Gastroesophageal sphincter (tissue), 4 donors: ENCODE measurements around the gene ROCK2. TPM values are rescaled to one million over a fixed set of nuclear protein-coding genes. Genes with fewer than 3 reads are reported as not detected.
"Not testable (repeated sequence)": the region's sequence is repeated elsewhere in the genome, so short reads cannot be mapped to it uniquely, and the experiment has no call there.

Experiments
- ATAC-seq: fragments of 150-250 bp; one replicate; pipeline ENCODE4 v1.9.1; 2016; ENCODE audit warnings: mild to moderate bottlenecking, moderate library complexity
- H3K27ac ChIP-seq, 4 donors: fragments of 200-600 bp; sonication (generic) in 3 of 4; 1 replicate in 3 of 4; 2 replicates in 1 of 4; pipeline ENCODE4 v1.5.1; 2016 to 2019
- H3K27me3 ChIP-seq: fragments of 200-600 bp; sonication (generic); one replicate; pipeline ENCODE4 v1.5.1; 2019
- H3K36me3 ChIP-seq, 2 donors: fragments of 200-600 bp; sonication (generic); one replicate each; pipeline ENCODE4 v1.5.1; 2019; ENCODE audit warnings: control low read depth in 1 of 2
- H3K4me1 ChIP-seq, 3 donors: fragments of 200-600 bp; sonication (generic); 1 replicate in 2 of 3; 2 replicates in 1 of 3; pipeline ENCODE4 v1.5.1; 2016 to 2019; ENCODE audit warnings: control low read depth in 2 of 3
- H3K4me3 ChIP-seq, 2 donors: fragments of 200-600 bp; sonication (generic); one replicate each; pipeline ENCODE4 v1.5.1; 2019; ENCODE audit warnings: mild to moderate bottlenecking in 1 of 2, moderate library complexity in 1 of 2
- H3K9me3 ChIP-seq, 3 donors: fragments of 200-600 bp; sonication (generic); one replicate each; pipeline ENCODE4 v1.5.1; 2017 to 2019; ENCODE audit warnings: control low read depth in 2 of 3
- EP300 ChIP-seq: sonication (generic); formaldehyde crosslinking; IDR thresholded peaks from one replicate; pipeline ENCODE4 v1.6.1; 2017; ENCODE audit warnings: antibody characterized with exemption, mild to moderate bottlenecking
- POLR2A ChIP-seq, 2 donors: fragments of 450-650 bp; IDR thresholded peaks; one replicate each; pipeline ENCODE4 v1.6.1; 2017; ENCODE audit warnings: antibody characterized with exemption in 2 of 2, mild to moderate bottlenecking in 2 of 2, moderate library complexity in 1 of 2
- POLR2AphosphoS5 ChIP-seq: sonication (generic); formaldehyde crosslinking; IDR thresholded peaks from one replicate; pipeline ENCODE4 v1.6.1; 2017; ENCODE audit warnings: antibody characterized with exemption
- WGBS, 2 donors: methylation state at CpG; one replicate each; pipeline ENCODE4 v1.1.5; 2018; ENCODE audit warnings: low coverage in 1 of 2; 5-methylcytosine and 5-hydroxymethylcytosine counted together
- total RNA-seq, 4 donors: library from RNA; depleted of rRNA; stranded (reverse); fragments of >200 nt; gene quantifications; one replicate each; pipeline ENCODE4 v1.1.0, GENCODE V29; 2016
- TF ChIP-seq, protein P1 (sequence below), 4 experiments: fragments of 200-600 bp in 2 of 4; fragments of 450-650 bp in 2 of 4; sonication (generic) in 1 of 4; IDR thresholded peaks; one replicate each; pipeline ENCODE4 v1.5.1; 2017 to 2019; ENCODE audit warnings: antibody characterized with exemption in 4 of 4, mild to moderate bottlenecking in 2 of 4, moderate library complexity in 2 of 4

Gene ROCK2
- total RNA-seq, 4 donors from 2014 or later: 102 to 130 (median 113) TPM

DNA sequence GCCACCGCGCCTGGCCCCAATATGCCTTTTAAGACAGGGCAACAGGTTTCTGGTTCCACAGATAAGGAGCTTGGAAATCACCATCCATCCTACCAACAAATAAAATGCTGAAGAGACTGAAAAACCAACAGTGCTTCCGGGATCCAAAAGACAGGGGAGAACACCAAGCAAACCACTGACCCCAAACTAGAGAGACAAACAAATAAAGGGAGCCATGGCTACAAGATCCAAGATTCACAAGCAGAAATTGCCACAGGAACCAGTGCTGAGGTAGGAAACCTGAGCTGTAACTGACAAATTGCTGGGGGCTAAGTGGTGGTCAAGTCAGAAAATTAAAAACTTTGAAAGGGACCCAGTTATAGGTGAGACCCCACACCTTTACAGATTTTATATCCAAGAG lies 76.5 kb downstream of the ROCK2 start:
- Histone ChIP-seq H3K4me3 (no peak overlapping the region), H3K4me1 (peaks cover 0 to 16% (median 0%) of the 10 kb centered on the region in 3 donors), H3K36me3 (peaks cover 0 to 11% of the 10 kb centered on the region in 2 donors), H3K9me3 (no peaks in the 10 kb centered on the region), H3K27me3 (no peaks in the 10 kb centered on the region), H3K27ac (no peak overlapping the region)
- ATAC-seq: no peak
- 88% methylated on average over 1 of the region's 3 CpGs; no CpG with 5 or more reads in 1 of the 2 donors for WGBS, 2 donors
- TF ChIP-seq POLR2A (IDR thresholded peaks at IDR 0.05) (no peak), POLR2AphosphoS5 (no peak), EP300 (no peak)
- TF ChIP-seq, protein P1, sequence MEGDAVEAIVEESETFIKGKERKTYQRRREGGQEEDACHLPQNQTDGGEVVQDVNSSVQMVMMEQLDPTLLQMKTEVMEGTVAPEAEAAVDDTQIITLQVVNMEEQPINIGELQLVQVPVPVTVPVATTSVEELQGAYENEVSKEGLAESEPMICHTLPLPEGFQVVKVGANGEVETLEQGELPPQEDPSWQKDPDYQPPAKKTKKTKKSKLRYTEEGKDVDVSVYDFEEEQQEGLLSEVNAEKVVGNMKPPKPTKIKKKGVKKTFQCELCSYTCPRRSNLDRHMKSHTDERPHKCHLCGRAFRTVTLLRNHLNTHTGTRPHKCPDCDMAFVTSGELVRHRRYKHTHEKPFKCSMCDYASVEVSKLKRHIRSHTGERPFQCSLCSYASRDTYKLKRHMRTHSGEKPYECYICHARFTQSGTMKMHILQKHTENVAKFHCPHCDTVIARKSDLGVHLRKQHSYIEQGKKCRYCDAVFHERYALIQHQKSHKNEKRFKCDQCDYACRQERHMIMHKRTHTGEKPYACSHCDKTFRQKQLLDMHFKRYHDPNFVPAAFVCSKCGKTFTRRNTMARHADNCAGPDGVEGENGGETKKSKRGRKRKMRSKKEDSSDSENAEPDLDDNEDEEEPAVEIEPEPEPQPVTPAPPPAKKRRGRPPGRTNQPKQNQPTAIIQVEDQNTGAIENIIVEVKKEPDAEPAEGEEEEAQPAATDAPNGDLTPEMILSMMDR (IDR thresholded peaks at IDR 0.05): no peak

DNA sequence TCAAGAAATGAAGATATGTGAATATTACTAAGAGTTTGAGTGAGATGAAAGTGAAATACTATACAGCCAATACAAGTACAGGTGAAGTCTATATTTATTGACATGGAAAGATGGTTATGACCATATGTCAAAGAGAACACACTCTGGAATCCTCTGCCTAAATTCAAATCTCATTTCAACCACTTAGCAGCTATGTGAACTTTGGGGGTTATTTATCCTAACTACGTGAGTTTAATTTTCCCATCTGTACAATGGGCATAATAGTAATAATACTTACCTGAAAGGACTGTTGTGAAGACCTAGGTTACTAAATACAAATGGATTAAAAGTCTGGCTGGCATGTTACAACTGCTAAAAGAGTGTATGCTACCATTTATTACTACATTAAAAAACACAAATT lies 79.6 kb downstream of the ROCK2 start:
- TF ChIP-seq, protein P1 (IDR thresholded peaks at IDR 0.05): no peak
- TF ChIP-seq POLR2A (IDR thresholded peaks at IDR 0.05) (no peak), EP300 (no peak), POLR2AphosphoS5 (no peak)
- 89 to 100% methylated on average over 1 of the region's 1 CpG for WGBS, 2 donors
- H3K36me3 ChIP-seq: no peaks in the 10 kb centered on the region
- ATAC-seq: no peak
- H3K4me1 ChIP-seq: peaks cover 0 to 17% (median 0%) of the 10 kb centered on the region in 3 donors
- H3K27ac ChIP-seq: no peak overlapping the region
- no peak overlapping the region for H3K4me3 ChIP-seq
- no peaks in the 10 kb centered on the region for H3K9me3 ChIP-seq
- no peaks in the 10 kb centered on the region for H3K27me3 ChIP-seq

GRCh38 chr2:11264007-11264406 lies 80.4 kb downstream of the ROCK2 start:
- no peaks in the 10 kb centered on the region for H3K9me3 ChIP-seq
- TF ChIP-seq EP300: no peak
- no peak for TF ChIP-seq POLR2A (IDR thresholded peaks at IDR 0.05)
- TF ChIP-seq, protein P1 (IDR thresholded peaks at IDR 0.05): no peak
- TF ChIP-seq POLR2AphosphoS5: no peak
- H3K4me1 ChIP-seq: peaks cover 0 to 17% (median 0%) of the 10 kb centered on the region in 3 donors
- H3K27me3 ChIP-seq: no peaks in the 10 kb centered on the region
- no peak for ATAC-seq
- WGBS, 2 donors: 70 to 80% methylated on average over 2 of the region's 2 CpGs
- H3K27ac ChIP-seq: no peak overlapping the region
- no peaks in the 10 kb centered on the region for H3K36me3 ChIP-seq
- H3K4me3 ChIP-seq: no peak overlapping the region

DNA sequence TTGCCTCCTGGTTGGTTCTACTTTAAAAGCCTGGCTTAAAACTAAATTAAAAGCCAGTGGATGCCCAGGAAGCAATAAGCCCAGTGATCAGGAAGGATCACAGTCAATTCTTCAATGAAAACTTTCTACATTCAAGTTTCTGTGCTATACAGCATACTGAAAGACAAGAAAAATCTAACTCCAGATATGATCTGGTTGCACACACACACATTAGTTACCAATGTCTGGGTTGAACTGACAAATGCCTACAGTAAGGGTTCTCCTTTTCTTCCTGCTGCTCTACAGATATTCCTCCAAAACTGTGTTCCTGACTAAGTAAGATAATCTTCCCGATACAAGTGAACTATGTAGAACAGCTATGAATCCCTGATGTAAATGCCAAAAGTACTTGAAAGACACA lies 81.3 kb downstream of the ROCK2 start:
- no peaks in the 10 kb centered on the region for H3K36me3 ChIP-seq
- no peaks in the 10 kb centered on the region for H3K9me3 ChIP-seq
- H3K4me3 ChIP-seq: no peak overlapping the region
- H3K27me3 ChIP-seq: no peaks in the 10 kb centered on the region
- H3K27ac ChIP-seq: no peak overlapping the region
- 31 to 50% methylated on average over 1 of the region's 1 CpG for WGBS, 2 donors
- H3K4me1 ChIP-seq: peaks cover 0 to 17% (median 0%) of the 10 kb centered on the region in 3 donors
- TF ChIP-seq EP300 (no peak), POLR2AphosphoS5 (no peak), POLR2A (IDR thresholded peaks at IDR 0.05) (no peak)
- TF ChIP-seq, protein P1 (IDR thresholded peaks at IDR 0.05): no peak
- no peak for ATAC-seq

DNA sequence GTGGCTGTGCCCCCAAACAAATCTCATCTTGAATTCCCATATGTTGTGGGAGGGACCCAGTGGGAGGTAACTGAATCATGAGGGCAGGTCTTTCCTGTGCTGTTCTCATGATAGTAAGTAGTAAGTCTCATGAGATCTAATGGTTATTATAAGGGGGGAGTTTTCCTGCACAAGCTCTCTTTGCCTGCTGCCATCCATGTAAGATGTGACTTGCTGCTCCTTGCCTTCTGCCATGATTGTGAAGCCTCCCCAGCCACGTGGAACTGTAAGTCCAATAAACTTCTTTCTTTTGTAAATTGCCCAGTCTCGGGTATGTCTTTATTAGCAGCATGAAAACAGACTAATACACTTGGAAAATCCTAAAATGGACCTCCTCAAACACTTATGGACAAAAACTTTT lies 82.0 kb downstream of the ROCK2 start:
- not testable (repeated sequence) for H3K9me3 ChIP-seq, H3K36me3 ChIP-seq, H3K27ac ChIP-seq, H3K27me3 ChIP-seq, H3K4me3 ChIP-seq, ATAC-seq
- 71 to 75% methylated on average over 2 of the region's 2 CpGs for WGBS, 2 donors
- peaks cover 0 to 17% (median 0%) of the 10 kb centered on the region in 3 donors for H3K4me1 ChIP-seq

- not testable (repeated sequence) for H3K27me3 ChIP-seq, H3K27ac ChIP-seq, H3K9me3 ChIP-seq, H3K36me3 ChIP-seq, H3K4me3 ChIP-seq, ATAC-seq
- WGBS, 2 donors: 85 to 95% methylated on average over 3 to 4 of the region's 9 CpGs
- H3K4me1 ChIP-seq: peaks cover 0 to 17% (median 0%) of the 10 kb centered on the region in 3 donors
Observed at GRCh38 chr2:11261564-11261963, 82.9 kb downstream of the ROCK2 start.
